M059J (cell line): ENCODE measurements around the gene ELL3. TPM values are rescaled to one million over a fixed set of nuclear protein-coding genes. Genes with fewer than 3 reads are reported as not detected.

Source experiments
- DNase-seq: peaks from one replicate; pipeline ENCODE4 v3.0.0-alpha.2; 2012; ENCODE audit warnings: low read depth
- total RNA-seq: library from RNA; depleted of rRNA; stranded (reverse); fragments of >200 nt; shearing (Covaris generic); gene quantifications from 2 replicates; pipeline ENCODE4 v1.2.3, GENCODE V29; 2014; rRNA removed

ELL3 gene
- total RNA-seq, 1 experiment from 2014 or later: 0.86 TPM

DNA sequence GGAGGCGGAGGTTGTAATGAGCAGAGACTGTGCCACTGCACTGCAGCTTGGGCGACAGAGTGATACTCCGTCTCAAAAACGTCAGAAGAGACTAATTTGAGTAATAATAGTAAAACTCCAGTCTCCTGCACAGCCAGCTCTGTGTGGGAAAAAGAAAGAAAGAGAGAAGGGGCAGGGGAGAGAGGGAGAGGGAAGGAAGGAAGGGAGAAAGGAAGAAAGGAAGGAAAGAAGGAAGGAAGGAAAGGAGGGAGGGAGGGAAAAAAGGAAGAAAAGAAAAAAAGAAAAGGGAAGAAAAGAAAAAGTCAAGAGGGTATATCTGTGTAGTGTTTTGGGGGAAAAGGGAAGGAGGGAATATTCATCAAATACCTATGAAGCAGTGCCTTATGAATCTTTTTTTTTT is 53.6 kb downstream of the ELL3 start:
- no peak for DNase-seq

Other genes starting within 250 kb of the ELL3 start
- 5.2 and 7.8 TPM in 2 replicates for gene PPIP5K1, start 186.8 kb downstream of the ELL3 start, total RNA-seq
- not detected in 2 replicates for gene CKMT1B, start 182.9 kb downstream of the ELL3 start, total RNA-seq
- not detected in 2 replicates for gene STRC, start 158.2 kb downstream of the ELL3 start, total RNA-seq
- gene CATSPER2, start 128.1 kb downstream of the ELL3 start, total RNA-seq: 0.10 and 0.39 TPM in 2 replicates
- not detected in 2 replicates for gene CKMT1A, start 83.1 kb downstream of the ELL3 start, total RNA-seq
- 228 and 341 TPM in 2 replicates for gene PDIA3, start 30.5 kb downstream of the ELL3 start, total RNA-seq
- gene SERF2, start 15.4 kb upstream of the ELL3 start, total RNA-seq: 1,074 and 1,826 TPM in 2 replicates
- gene SERINC4, start 23.3 kb upstream of the ELL3 start, total RNA-seq: not detected in 2 replicates
- gene HYPK, start 23.6 kb upstream of the ELL3 start, total RNA-seq: 4.6 and 20.9 TPM in 2 replicates
- 22.0 and 34.0 TPM in 2 replicates for gene MFAP1, start 47.7 kb upstream of the ELL3 start, total RNA-seq
- gene WDR76, start 50.0 kb upstream of the ELL3 start, total RNA-seq: 38.7 and 75.3 TPM in 2 replicates